ENCODE data around the gene HSD11B1. TPM values are rescaled to one million over a fixed set of nuclear protein-coding genes. Genes with fewer than 3 reads are reported as not detected.

The HSD11B1 gene
- total RNA-seq, 1 donor from 2014 or later, result not detected

GRCh38 chr1:209702832-209703231, 1.8 kb upstream of the HSD11B1 start:
- H3K9me3 Mint-ChIP-seq, result no peaks in the 10 kb centered on the region
- peaks cover 34% of the 10 kb centered on the region for H3K27me3 Mint-ChIP-seq (ENCODE audit: low read depth)
- no peak for TF ChIP-seq CTCF (IDR thresholded peaks at IDR 0.05; ENCODE audit: unreplicated experiment)
- H3K27ac Mint-ChIP-seq, result no peak overlapping the region
- no peak overlapping the region for H3K4me3 Mint-ChIP-seq
- H3K36me3 Mint-ChIP-seq, result no peaks in the 10 kb centered on the region
- DNase-seq (ENCODE audit: low spot score in 2 of 2, unreplicated experiment in 2 of 2), result no peak
- H3K4me1 Mint-ChIP-seq, result peaks cover 3% of the 10 kb centered on the region

GRCh38 chr1:209703834-209704504, 677 bp upstream of the HSD11B1 start:
- H3K27me3 Mint-ChIP-seq (ENCODE audit: low read depth), result peaks cover 33% of the 10 kb centered on the region
- H3K4me3 Mint-ChIP-seq, result no peak overlapping the region
- H3K36me3 Mint-ChIP-seq, result no peaks in the 10 kb centered on the region
- no peaks in the 10 kb centered on the region for H3K9me3 Mint-ChIP-seq
- DNase-seq (ENCODE audit: low spot score in 2 of 2, unreplicated experiment in 2 of 2), result no peak
- H3K4me1 Mint-ChIP-seq, result peaks cover 12% of the 10 kb centered on the region
- no peak for TF ChIP-seq CTCF (IDR thresholded peaks at IDR 0.05; ENCODE audit: unreplicated experiment)
- no peak overlapping the region for H3K27ac Mint-ChIP-seq

- no peak overlapping the region for H3K4me3 Mint-ChIP-seq
- DNase-seq (ENCODE audit: low spot score in 2 of 2, unreplicated experiment in 2 of 2), result no peak
- no peak for TF ChIP-seq CTCF (IDR thresholded peaks at IDR 0.05; ENCODE audit: unreplicated experiment)
- no peaks in the 10 kb centered on the region for H3K9me3 Mint-ChIP-seq
- no peaks in the 10 kb centered on the region for H3K36me3 Mint-ChIP-seq
- H3K27ac Mint-ChIP-seq, result no peak overlapping the region
- H3K27me3 Mint-ChIP-seq (ENCODE audit: low read depth), result peaks cover 31% of the 10 kb centered on the region
- peaks cover 13% of the 10 kb centered on the region for H3K4me1 Mint-ChIP-seq
These were observed 470 bp downstream of the HSD11B1 start for GRCh38 chr1:209705033-209705598.

- Mint-ChIP-seq H3K4me3 (no peak overlapping the region), H3K36me3 (no peaks in the 10 kb centered on the region), H3K27me3 (ENCODE audit: low read depth) (peaks cover 19% of the 10 kb centered on the region)
These were observed 2.0 kb downstream of the HSD11B1 start for GRCh38 chr1:209706622-209707021.

GRCh38 chr1:209707308-209707707, 2.7 kb downstream of the HSD11B1 start:
- peaks cover 16% of the 10 kb centered on the region for H3K27me3 Mint-ChIP-seq (ENCODE audit: low read depth)
- no peak overlapping the region for H3K4me3 Mint-ChIP-seq
- H3K4me1 Mint-ChIP-seq, result peaks cover 27% of the 10 kb centered on the region
- H3K36me3 Mint-ChIP-seq, result no peaks in the 10 kb centered on the region
- DNase-seq (ENCODE audit: low spot score in 2 of 2, unreplicated experiment in 2 of 2), result no peak
- no peak overlapping the region for H3K27ac Mint-ChIP-seq
- H3K9me3 Mint-ChIP-seq, result no peaks in the 10 kb centered on the region
- TF ChIP-seq CTCF (IDR thresholded peaks at IDR 0.05; ENCODE audit: unreplicated experiment), result no peak

More at GRCh38 chr1:209706622-209707021, 2.0 kb downstream of the HSD11B1 start:
- Mint-ChIP-seq H3K4me1 (peaks cover 27% of the 10 kb centered on the region), H3K27ac (no peak overlapping the region), H3K9me3 (no peaks in the 10 kb centered on the region)
- TF ChIP-seq CTCF (IDR thresholded peaks at IDR 0.05; ENCODE audit: unreplicated experiment), result no peak
- DNase-seq (ENCODE audit: low spot score in 2 of 2, unreplicated experiment in 2 of 2), result no peak
